ENCODE measurements around the gene HIGD1B.

Gene HIGD1B

DNA sequence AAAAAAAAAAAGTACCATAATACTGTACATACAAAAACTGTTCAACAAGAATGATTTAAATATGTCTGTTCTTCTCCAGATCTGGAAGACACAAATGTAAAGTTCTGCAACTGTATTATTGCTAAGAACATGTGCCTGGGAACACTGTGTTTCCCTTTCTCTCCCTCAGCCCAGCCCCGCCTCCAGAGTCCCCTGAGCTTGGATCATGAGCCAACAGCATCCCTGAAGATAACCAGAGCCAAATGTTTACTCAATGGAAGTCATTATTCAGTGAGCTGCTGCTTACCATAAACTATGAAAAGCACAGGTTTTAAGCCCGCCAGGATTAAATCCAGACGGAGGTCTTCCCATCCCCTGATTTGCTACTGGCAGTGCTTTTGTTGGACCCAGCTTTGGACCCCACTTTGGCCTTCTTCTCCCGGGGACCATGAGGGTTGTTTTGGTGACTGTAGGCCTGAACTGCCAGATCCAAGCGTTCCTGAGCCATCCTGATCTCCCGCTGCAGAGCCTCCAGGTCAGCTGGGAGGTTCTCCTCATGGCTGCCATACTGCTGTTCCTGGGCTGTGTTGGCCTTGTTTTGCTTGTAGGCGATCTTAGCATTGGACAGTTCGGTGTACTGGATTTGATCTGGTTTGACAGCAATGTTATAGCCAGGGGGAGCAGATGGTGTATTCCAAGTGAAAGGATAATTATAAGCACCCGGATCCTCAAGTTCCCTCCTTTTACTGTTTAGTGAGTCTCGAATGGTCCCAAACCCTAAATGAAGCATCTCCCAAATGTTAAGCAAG is 43.2 kb upstream of the HIGD1B start:
- H3K9me3 ChIP-seq (ENCODE audit: insufficient read depth, low read depth, low read length), result no peaks in the 10 kb centered on the region
- H3K4me3 ChIP-seq (ENCODE audit: low read length, poor library complexity, severe bottlenecking), result no peak overlapping the region
- H3K79me2 ChIP-seq (ENCODE audit: insufficient read depth, low read length), result no peaks in the 10 kb centered on the region; the same call in 1 of the 2 replicates
- no peak overlapping the region for H3K4me2 ChIP-seq (ENCODE audit: low read depth, low read length, poor library complexity, severe bottlenecking)
- peaks cover 21% of the 10 kb centered on the region; the same call in 1 of the 2 replicates for H3K36me3 ChIP-seq (ENCODE audit: insufficient read depth, low read length)
- H4K20me1 ChIP-seq (ENCODE audit: insufficient read depth, low read length, poor library complexity, severe bottlenecking), result no peaks in the 10 kb centered on the region
- H3K4me1 ChIP-seq (ENCODE audit: insufficient read depth, low read length, poor library complexity, severe bottlenecking), result no peaks in the 10 kb centered on the region
- H2AFZ ChIP-seq (ENCODE audit: low read length), result no peak overlapping the region
- H3K9me2 ChIP-seq (replicated peaks; ENCODE audit: low read depth, low read length), result no peaks in the 10 kb centered on the region
- no peaks in the 10 kb centered on the region for H3F3A ChIP-seq (ENCODE audit: low read depth)
- TF ChIP-seq, protein P1, sequence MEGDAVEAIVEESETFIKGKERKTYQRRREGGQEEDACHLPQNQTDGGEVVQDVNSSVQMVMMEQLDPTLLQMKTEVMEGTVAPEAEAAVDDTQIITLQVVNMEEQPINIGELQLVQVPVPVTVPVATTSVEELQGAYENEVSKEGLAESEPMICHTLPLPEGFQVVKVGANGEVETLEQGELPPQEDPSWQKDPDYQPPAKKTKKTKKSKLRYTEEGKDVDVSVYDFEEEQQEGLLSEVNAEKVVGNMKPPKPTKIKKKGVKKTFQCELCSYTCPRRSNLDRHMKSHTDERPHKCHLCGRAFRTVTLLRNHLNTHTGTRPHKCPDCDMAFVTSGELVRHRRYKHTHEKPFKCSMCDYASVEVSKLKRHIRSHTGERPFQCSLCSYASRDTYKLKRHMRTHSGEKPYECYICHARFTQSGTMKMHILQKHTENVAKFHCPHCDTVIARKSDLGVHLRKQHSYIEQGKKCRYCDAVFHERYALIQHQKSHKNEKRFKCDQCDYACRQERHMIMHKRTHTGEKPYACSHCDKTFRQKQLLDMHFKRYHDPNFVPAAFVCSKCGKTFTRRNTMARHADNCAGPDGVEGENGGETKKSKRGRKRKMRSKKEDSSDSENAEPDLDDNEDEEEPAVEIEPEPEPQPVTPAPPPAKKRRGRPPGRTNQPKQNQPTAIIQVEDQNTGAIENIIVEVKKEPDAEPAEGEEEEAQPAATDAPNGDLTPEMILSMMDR (conservative IDR thresholded peaks at IDR 0.05; ENCODE audit: low read length), result no peak
- TF ChIP-seq EZH2phosphoT487 (IDR thresholded peaks at IDR 0.05; ENCODE audit: borderline replicate concordance), result no peak
- no peak overlapping the region for H3K9ac ChIP-seq (ENCODE audit: low read depth, low read length, poor library complexity, severe bottlenecking)
- H3K27me3 ChIP-seq (ENCODE audit: insufficient read depth, low read length, poor library complexity, severe bottlenecking), result no peaks in the 10 kb centered on the region

DNA sequence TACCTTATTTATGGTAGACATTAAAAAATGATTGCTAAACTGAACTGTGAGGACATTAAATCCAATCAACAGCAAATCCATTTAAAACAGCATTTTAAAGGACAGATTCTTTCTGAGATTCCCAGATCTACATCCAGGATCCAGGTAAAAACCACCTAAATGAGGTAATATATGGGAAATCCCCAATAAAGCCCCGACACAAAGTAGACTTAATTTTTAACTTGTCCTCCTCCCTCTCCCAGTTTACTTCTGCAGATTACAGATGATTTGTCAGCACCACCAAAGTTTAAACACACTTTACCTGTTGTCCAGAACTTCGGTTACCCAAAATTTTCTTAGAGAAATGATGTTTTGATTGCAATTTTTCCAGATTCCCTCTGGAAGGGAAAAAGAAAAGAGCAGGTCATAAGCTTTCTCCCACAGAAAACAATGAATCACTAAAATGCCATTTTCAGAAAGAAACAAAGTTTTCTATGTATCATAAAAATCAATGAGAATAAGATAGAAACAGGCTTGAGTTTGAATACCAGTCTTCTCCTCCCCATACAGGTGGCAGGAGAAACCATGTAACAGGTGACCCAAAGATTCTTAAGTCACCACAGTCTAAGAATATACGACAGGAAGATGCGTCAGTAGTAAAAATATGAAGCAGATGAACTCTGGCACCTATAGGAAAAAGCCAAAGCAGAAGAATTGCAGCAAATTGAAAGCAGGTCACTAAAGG is 40.4 kb upstream of the HIGD1B start:
- H3K4me1 ChIP-seq (ENCODE audit: insufficient read depth, low read length, poor library complexity, severe bottlenecking), result no peaks in the 10 kb centered on the region
- no peak overlapping the region for H3K9ac ChIP-seq (ENCODE audit: low read depth, low read length, poor library complexity, severe bottlenecking)
- no peak overlapping the region for H2AFZ ChIP-seq (ENCODE audit: low read length)
- no peaks in the 10 kb centered on the region for H3K27me3 ChIP-seq (ENCODE audit: insufficient read depth, low read length, poor library complexity, severe bottlenecking)
- H3K9me3 ChIP-seq (ENCODE audit: insufficient read depth, low read depth, low read length), result no peaks in the 10 kb centered on the region
- no peaks in the 10 kb centered on the region for H4K20me1 ChIP-seq (ENCODE audit: insufficient read depth, low read length, poor library complexity, severe bottlenecking)
- H3K4me3 ChIP-seq (ENCODE audit: low read length, poor library complexity, severe bottlenecking), result no peak overlapping the region
- H3K36me3 ChIP-seq (ENCODE audit: insufficient read depth, low read length), result peaks cover 21% of the 10 kb centered on the region; the same call in 1 of the 2 replicates
- no peak for TF ChIP-seq EZH2phosphoT487 (IDR thresholded peaks at IDR 0.05; ENCODE audit: borderline replicate concordance)
- TF ChIP-seq, protein P1 (conservative IDR thresholded peaks at IDR 0.05; ENCODE audit: low read length), result no peak
- H3K4me2 ChIP-seq (ENCODE audit: low read depth, low read length, poor library complexity, severe bottlenecking), result no peak overlapping the region
- H3K79me2 ChIP-seq (ENCODE audit: insufficient read depth, low read length), result peaks cover 9% of the 10 kb centered on the region; the same call in 1 of the 2 replicates
- H3F3A ChIP-seq (ENCODE audit: low read depth), result no peaks in the 10 kb centered on the region
- no peaks in the 10 kb centered on the region for H3K9me2 ChIP-seq (replicated peaks; ENCODE audit: low read depth, low read length)

DNA sequence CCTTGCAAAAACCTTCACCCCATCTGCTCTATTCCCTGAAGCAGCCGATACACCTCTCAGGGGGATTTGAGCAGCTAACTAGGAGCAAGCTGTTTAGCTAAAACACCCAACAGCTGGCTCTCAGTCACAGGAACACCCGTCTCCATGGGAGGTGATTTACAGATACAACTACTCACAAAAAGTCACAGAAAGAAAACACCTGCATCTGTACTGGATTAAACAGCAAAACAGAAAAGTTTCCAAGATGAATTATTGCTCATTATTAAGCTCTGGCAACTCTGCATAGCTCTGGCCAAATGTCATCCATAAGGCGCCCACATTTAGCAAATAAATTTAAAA is 39.9 kb upstream of the HIGD1B start:
- H3K4me2 ChIP-seq (ENCODE audit: low read depth, low read length, poor library complexity, severe bottlenecking), result no peak overlapping the region
- H3K9me2 ChIP-seq (replicated peaks; ENCODE audit: low read depth, low read length), result no peaks in the 10 kb centered on the region
- no peaks in the 10 kb centered on the region for H3K4me1 ChIP-seq (ENCODE audit: insufficient read depth, low read length, poor library complexity, severe bottlenecking)
- no peaks in the 10 kb centered on the region for H3F3A ChIP-seq (ENCODE audit: low read depth)
- H3K9ac ChIP-seq (ENCODE audit: low read depth, low read length, poor library complexity, severe bottlenecking), result no peak overlapping the region
- H3K9me3 ChIP-seq (ENCODE audit: insufficient read depth, low read depth, low read length), result no peaks in the 10 kb centered on the region
- TF ChIP-seq, protein P1 (conservative IDR thresholded peaks at IDR 0.05; ENCODE audit: low read length), result no peak
- TF ChIP-seq EZH2phosphoT487 (IDR thresholded peaks at IDR 0.05; ENCODE audit: borderline replicate concordance), result no peak
- H3K27me3 ChIP-seq (ENCODE audit: insufficient read depth, low read length, poor library complexity, severe bottlenecking), result no peaks in the 10 kb centered on the region
- no peaks in the 10 kb centered on the region for H4K20me1 ChIP-seq (ENCODE audit: insufficient read depth, low read length, poor library complexity, severe bottlenecking)
- H2AFZ ChIP-seq (ENCODE audit: low read length), result no peak overlapping the region
- H3K4me3 ChIP-seq (ENCODE audit: low read length, poor library complexity, severe bottlenecking), result no peak overlapping the region
- peaks cover 9% of the 10 kb centered on the region; the same call in 1 of the 2 replicates for H3K79me2 ChIP-seq (ENCODE audit: insufficient read depth, low read length)
- H3K36me3 ChIP-seq (ENCODE audit: insufficient read depth, low read length), result peaks cover 21% of the 10 kb centered on the region; the same call in 1 of the 2 replicates
